ENCODE data around the gene TRIM31.
"Not testable (repeated sequence)": the region's sequence is repeated elsewhere in the genome, so short reads cannot be mapped to it uniquely, and the experiment has no call there.

DNA sequence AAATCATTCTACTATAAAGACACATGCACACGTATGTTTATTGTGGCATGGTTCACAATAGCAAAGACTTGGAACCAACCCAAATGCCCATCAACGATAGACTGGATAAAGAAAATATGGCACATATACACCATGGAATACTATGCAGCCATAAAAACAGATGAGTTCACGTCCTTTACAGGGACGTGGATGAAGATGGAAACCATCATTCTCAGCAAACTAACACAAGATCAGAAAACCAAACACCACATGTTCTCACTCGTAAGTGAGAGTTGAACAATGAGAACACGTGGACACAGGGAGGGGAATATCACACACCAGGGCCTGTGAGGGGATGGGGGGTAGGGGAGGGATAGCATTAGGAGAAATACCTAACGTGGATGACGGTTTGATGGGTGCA is 27.4 kb upstream of the TRIM31 start:
- not testable (repeated sequence) for TF ChIP-seq CTCF, POLR2A (IDR thresholded peaks at IDR 0.05)

Data from adrenal gland (tissue), 5 donors.